HCT116 (cell line): ENCODE measurements around the gene GRIN1. TPM values are rescaled to one million over a fixed set of nuclear protein-coding genes. Genes with fewer than 3 reads are reported as not detected.

Experiments
- ATAC-seq: fragments of 200-7000 bp; cut with Tn5 transposase; 2 replicates; pipeline ENCODE4 v1.9.1; 2020; ENCODE audit warnings: mild to moderate bottlenecking, moderate library complexity
- BruUV-seq: library from RNA; stranded (reverse); fragments of 400-500 nt; replicated peaks from 2 replicates; lab custom pipeline; 2021; lab: Mats Ljungman, UMichigan
- CTCF ChIA-PET: fragments of 300-600 bp; sonication (Branson Sonifier 250); formaldehyde crosslinking; loops from one replicate; lab custom pipeline; 2021; ENCODE audit warnings: antibody characterized with exemption; lab: Charles Lee
- POLR2A ChIA-PET: fragments of 300-600, 350-600 bp; sonication (Branson Sonifier 250); formaldehyde crosslinking; loops from one replicate; lab custom pipeline; 2021; ENCODE audit warnings: antibody characterized with exemption; lab: Charles Lee
- RAD21 ChIA-PET, 2 experiments: fragments of 300-600 bp; sonication (Branson Sonifier 250); formaldehyde crosslinking; loops; one replicate each; lab custom pipeline; 2023; ENCODE audit warnings: low total read pairs in 2 of 2; ENCODE audit not compliant: uncharacterized antibody in 2 of 2, unreplicated experiment in 2 of 2, low non-redundant PET in 1 of 2; lab: Charles Lee
- DNase-seq: peaks from one replicate; pipeline ENCODE4 v3.0.0-alpha.2; 2010; ENCODE audit warnings: low read depth, low spot score
- H2AFZ ChIP-seq: fragments of 200-600 bp; shearing (Covaris generic), sonication (generic); 2 replicates; pipeline ENCODE4 v1.6.1; 2017; ENCODE audit warnings: low read depth, mixed run types, mixed read lengths, antibody characterized with exemption, low read length; ENCODE audit not compliant: poor library complexity, severe bottlenecking
- H3K27ac ChIP-seq: 2 replicates; pipeline ENCODE4 v1.5.1; 2012; ENCODE audit warnings: low read depth, low read length
- H3K27me3 ChIP-seq: fragments of 200-600 bp; sonication (generic); 2 replicates; pipeline ENCODE4 v1.6.1; 2016; ENCODE audit warnings: mixed run types, low read length, mixed read lengths; ENCODE audit not compliant: insufficient read depth
- H3K36me3 ChIP-seq, 2 experiments: fragments of 200-500 bp in 1 of 2; fragments of 200-600 bp in 1 of 2; sonication (Bioruptor generic) in 1 of 2; sonication (generic) in 1 of 2; 2 replicates each; pipeline versions ENCODE4 v1.5.1 to v1.6.1; 2014 to 2016; ENCODE audit warnings: low read length in 2 of 2, inconsistent platforms in 1 of 2, mixed read lengths in 1 of 2, mixed run types in 1 of 2; ENCODE audit not compliant: insufficient read depth in 2 of 2, control insufficient read depth in 1 of 2
- H3K4me1 ChIP-seq, 2 experiments: fragments of 200-600 bp in 1 of 2; sonication (generic) in 1 of 2; 2 replicates each; pipeline versions ENCODE4 v1.5.1 to v1.6.1; 2012 to 2017; ENCODE audit warnings: low read length in 2 of 2, inconsistent platforms in 1 of 2, mild to moderate bottlenecking in 1 of 2, mixed read lengths in 1 of 2, mixed run types in 1 of 2, moderate library complexity in 1 of 2; ENCODE audit not compliant: insufficient read depth in 2 of 2, control insufficient read depth in 1 of 2
- H3K4me2 ChIP-seq: fragments of 200-600 bp; sonication (generic); 2 replicates; pipeline ENCODE4 v1.6.1; 2017; ENCODE audit warnings: mixed run types, low read length, mixed read lengths
- H3K4me3 ChIP-seq, 2 experiments: fragments of 200-600 bp in 1 of 2; sonication (generic) in 1 of 2; replicated peaks in 1 of 2; 2 replicates each; pipeline ENCODE4 v1.5.1; 2011 to 2016; ENCODE audit warnings: low read length in 2 of 2, control low read depth in 1 of 2, low read depth in 1 of 2, mild to moderate bottlenecking in 1 of 2, mixed read lengths in 1 of 2, mixed run types in 1 of 2
- H3K79me2 ChIP-seq: fragments of 200-600 bp; sonication (generic); 2 replicates; pipeline ENCODE4 v1.6.1; 2017; ENCODE audit warnings: mild to moderate bottlenecking, mixed run types, low read length, moderate library complexity, mixed read lengths; ENCODE audit not compliant: insufficient read depth
- H3K9ac ChIP-seq: fragments of 200-600 bp; sonication (generic); 2 replicates; pipeline ENCODE4 v1.6.1; 2016; ENCODE audit warnings: low read length, mixed read lengths
- H3K9me2 ChIP-seq: fragments of 200-600 bp; sonication (generic), shearing (Covaris generic); 2 replicates; pipeline ENCODE4 v1.6.1; 2017; ENCODE audit warnings: mixed run types, mild to moderate bottlenecking, moderate library complexity; ENCODE audit not compliant: insufficient read depth
- H3K9me3 ChIP-seq, 2 experiments: fragments of 200-500 bp in 1 of 2; fragments of 200-600 bp in 1 of 2; sonication (Bioruptor generic) in 1 of 2; sonication (generic) in 1 of 2; 2 replicates each; pipeline ENCODE4 v1.6.1; 2014 to 2017; ENCODE audit warnings: low read length in 2 of 2, mixed read lengths in 2 of 2, inconsistent platforms in 1 of 2, low read depth in 1 of 2, mild to moderate bottlenecking in 1 of 2, mixed run types in 1 of 2, moderate library complexity in 1 of 2; ENCODE audit not compliant: control insufficient read depth in 1 of 2, insufficient read depth in 1 of 2
- H4K20me1 ChIP-seq: fragments of 200-600 bp; sonication (generic), shearing (Covaris generic); 2 replicates; pipeline ENCODE4 v1.6.1; 2017; ENCODE audit warnings: mixed run types, mild to moderate bottlenecking, moderate library complexity; ENCODE audit not compliant: insufficient read depth
- CBX3 ChIP-seq: IDR thresholded peaks from 2 replicates; pipeline ENCODE4 v1.6.1; 2012; ENCODE audit warnings: low read depth
- CEBPB ChIP-seq: IDR thresholded peaks from 2 replicates; pipeline ENCODE4 v1.6.1; 2012; ENCODE audit warnings: low read depth
- EGR1 ChIP-seq: IDR thresholded peaks from 2 replicates; pipeline ENCODE4 v1.6.1; 2012; ENCODE audit warnings: low read depth
- ELF1 ChIP-seq: IDR thresholded peaks from 2 replicates; pipeline ENCODE4 v1.6.1; 2012; ENCODE audit warnings: low read depth, borderline replicate concordance
- EZH2 ChIP-seq: fragments of 200-600 bp; sonication (generic); IDR thresholded peaks from 2 replicates; pipeline ENCODE4 v1.6.1; 2017; ENCODE audit warnings: antibody characterized with exemption, mixed run types
- FOSL1 ChIP-seq: IDR thresholded peaks from 2 replicates; pipeline ENCODE4 v1.6.1; 2012; ENCODE audit warnings: low read depth
- POLR2A ChIP-seq: IDR thresholded peaks from 2 replicates; pipeline ENCODE4 v1.7.0; 2011; ENCODE audit warnings: borderline replicate concordance; ENCODE audit not compliant: insufficient read depth, insufficient read length; ENCODE audit errors: extremely low read depth
- POLR2AphosphoS5 ChIP-seq: IDR thresholded peaks from 2 replicates; pipeline ENCODE4 v1.6.1; 2011; ENCODE audit warnings: mild to moderate bottlenecking, low read depth, low read length, moderate library complexity
- RAD21 ChIP-seq: IDR thresholded peaks from 2 replicates; pipeline ENCODE4 v1.6.1; 2012; ENCODE audit warnings: low read depth, mild to moderate bottlenecking
- SIN3A ChIP-seq: IDR thresholded peaks from 2 replicates; pipeline ENCODE4 v1.6.1; 2012; ENCODE audit warnings: low read depth
- YY1 ChIP-seq: IDR thresholded peaks from 2 replicates; pipeline ENCODE4 v1.6.1; 2011; ENCODE audit warnings: low read length, low read depth, moderate library complexity, mild to moderate bottlenecking; ENCODE audit not compliant: insufficient replicate concordance; ENCODE audit errors: extremely low read depth
- ZFX ChIP-seq: fragments of 450-650 bp; IDR thresholded peaks from 2 replicates; pipeline ENCODE4 v1.6.1; 2017
- ZNF274 ChIP-seq: fragments of 200-500 bp; sonication (Bioruptor generic); IDR thresholded peaks from 2 replicates; pipeline ENCODE4 v1.6.1; 2014; ENCODE audit warnings: mild to moderate bottlenecking, low read depth, low read length, inconsistent platforms
- intact Hi-C: fragments of 100-400 bp; cut with micrococcal nuclease; formaldehyde crosslinking; loops from 2 replicates; pipeline ENCODE4 v1.10.0; 2022
- total RNA-seq: library from RNA; stranded (reverse); gene quantifications from one replicate; pipeline ENCODE4 v1.2.1, GENCODE V29; 2021; ENCODE audit not compliant: unreplicated experiment

Gene GRIN1
- total RNA-seq, 1 experiment from 2014 or later: 23.1 TPM

GRCh38 chr9:137217276-137218211 is 78.6 kb downstream of the GRIN1 start:
- ATAC-seq (peak; percentile 77), DNase-seq (peak; percentile 53)
- intact Hi-C loops: no loop called here
- peak overlapping the region; percentile 52 for H3K9ac ChIP-seq
- peak overlapping the region; percentile 45 to 46 for H3K4me3 ChIP-seq
- H3K27me3 ChIP-seq: no peaks in the 10 kb centered on the region
- H3K36me3 ChIP-seq: no peaks in the 10 kb centered on the region
- TSS peak; percentile 34 for BruUV-seq
- H4K20me1 ChIP-seq: no peaks in the 10 kb centered on the region
- H3K9me2 ChIP-seq: no peaks in the 10 kb centered on the region
- RAD21 ChIA-PET: no interaction called here
- H3K4me1 ChIP-seq: peaks cover 28 to 59% of the 10 kb centered on the region in 2 experiments
- CTCF ChIA-PET: interaction anchor here (0.9 kb wide), 1 partner anchor 10 kb away, joined by 3 read pairs; the partner anchor contains the start of gene RNF224
- TF ChIP-seq CBX3: no peak
- no peak for TF ChIP-seq RAD21
- no peak for TF ChIP-seq CEBPB
- TF ChIP-seq FOSL1: no peak
- TF ChIP-seq SIN3A: no peak
- no peak for TF ChIP-seq EZH2
- no peak for TF ChIP-seq ZNF274
- no peak for TF ChIP-seq ELF1
- peak; percentile 34 for TF ChIP-seq POLR2A
- 0 out of 2 replicates have a peak, but pooled peaks have one; percentile 14 for TF ChIP-seq ZFX
- TF ChIP-seq POLR2AphosphoS5: peak; percentile 80
- TF ChIP-seq EGR1: no peak
- TF ChIP-seq YY1: peak; percentile 25
- no peaks in the 10 kb centered on the region for H3K79me2 ChIP-seq
- H3K9me3 ChIP-seq: no peaks in the 10 kb centered on the region
- H3K4me2 ChIP-seq: peak overlapping the region; percentile 77
- no peak overlapping the region for H2AFZ ChIP-seq
- peak overlapping the region; percentile 94 for H3K27ac ChIP-seq
- POLR2A ChIA-PET: interaction anchor here (0.7 to 1.8 kb wide), 3 partner anchors 9 to 54 kb away, joined by 3 to 6 read pairs (median 5); partner anchors contain the start of gene RNF224
